K562 (cell line): ENCODE results near the gene UBE2U.

ENCODE experiments used
- EP300 ChIP-seq: IDR thresholded peaks from 2 replicates; pipeline ENCODE4 v1.6.1; 2012; ENCODE audit warnings: low read length, improper control_type of control experiment
- FOS ChIP-seq: IDR thresholded peaks from 3 replicates; pipeline ENCODE4 v1.6.1; 2011; ENCODE audit not compliant: insufficient read length; ENCODE audit errors: extremely low read depth
- HDAC1 ChIP-seq, 2 experiments: fragments of 450-650 bp; IDR thresholded peaks; 2 replicates each; pipeline ENCODE4 v1.6.1; 2016 to 2017; ENCODE audit warnings: inconsistent platforms in 1 of 2, mild to moderate bottlenecking in 1 of 2, moderate library complexity in 1 of 2
- JUNB ChIP-seq: fragments of 450-650 bp; formaldehyde crosslinking; conservative IDR thresholded peaks from 2 replicates; pipeline ENCODE4 v1.4.0; 2020; ENCODE audit warnings: mild to moderate bottlenecking
- POLR2AphosphoS5 ChIP-seq: IDR thresholded peaks from 2 replicates; pipeline ENCODE4 v1.6.1; 2011; ENCODE audit warnings: mild to moderate bottlenecking, low read depth, low read length, moderate library complexity; ENCODE audit not compliant: control insufficient read depth, insufficient read depth
- RB1 ChIP-seq: fragments of 450-650 bp; IDR thresholded peaks from 2 replicates; pipeline ENCODE4 v1.6.1; 2017; ENCODE audit warnings: low read depth, mild to moderate bottlenecking
- SPI1 ChIP-seq: IDR thresholded peaks from 2 replicates; pipeline ENCODE4 v1.6.1; 2011; ENCODE audit warnings: low read depth, low read length, control low read depth, borderline replicate concordance
- TF ChIP-seq, protein P1 (sequence below), 3 experiments: IDR thresholded peaks in 2 of 3; conservative IDR thresholded peaks in 1 of 3; 2 replicates each; pipeline ENCODE4 v1.5.1; 2011 to 2012; ENCODE audit warnings: low read length in 3 of 3, mild to moderate bottlenecking in 3 of 3, control low read depth in 2 of 3, improper control_type of control experiment in 1 of 3, inconsistent platforms in 1 of 3, low read depth in 1 of 3, mixed read lengths in 1 of 3, moderate library complexity in 1 of 3; ENCODE audit not compliant: insufficient read depth in 2 of 3
- TF ChIP-seq, protein P2 (sequence below): fragments of 450-650 bp; IDR thresholded peaks from 2 replicates; pipeline ENCODE4 v1.6.1; 2016; ENCODE audit warnings: missing biosample characterization, missing genetic modification characterization

DNA sequence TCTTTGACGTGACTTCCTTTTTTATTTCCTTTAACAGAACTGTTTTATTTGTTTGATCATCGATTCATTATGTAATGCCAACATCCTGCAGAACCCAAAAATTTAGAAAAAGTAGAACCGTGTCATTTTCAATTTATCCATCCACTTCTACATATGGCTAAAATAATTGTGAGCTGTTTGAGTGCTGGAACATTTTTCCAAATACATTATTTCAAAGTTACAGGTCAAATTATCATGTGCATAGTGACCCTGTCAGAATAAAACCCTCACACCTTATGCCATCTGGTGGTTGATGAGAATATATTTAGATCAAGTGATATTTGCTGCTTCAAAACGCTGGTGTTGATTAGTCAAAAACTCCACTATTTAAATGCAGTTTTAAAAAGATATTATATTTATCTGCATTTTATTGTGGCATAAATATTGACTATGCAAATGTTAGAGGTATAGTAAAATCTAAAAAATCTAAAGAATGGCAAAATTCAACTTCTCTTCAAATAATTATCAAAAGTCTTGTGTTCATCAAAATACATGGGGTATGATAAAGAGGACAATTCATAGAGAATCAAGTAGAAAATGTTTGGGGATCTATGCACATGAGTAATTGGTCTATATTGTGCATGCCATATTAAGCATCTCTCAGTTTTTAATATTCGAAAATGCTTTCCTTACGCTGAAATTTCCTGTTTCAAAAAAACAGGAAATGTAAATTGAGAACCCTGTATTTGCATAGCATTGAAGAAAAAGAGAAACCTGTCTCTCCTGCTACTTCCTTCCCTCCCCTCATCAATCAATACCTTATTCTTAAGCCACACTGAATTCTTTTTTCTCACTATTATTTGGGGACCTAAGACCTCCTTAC is 39.7 kb downstream of the UBE2U start:
- TF ChIP-seq, protein P1, sequence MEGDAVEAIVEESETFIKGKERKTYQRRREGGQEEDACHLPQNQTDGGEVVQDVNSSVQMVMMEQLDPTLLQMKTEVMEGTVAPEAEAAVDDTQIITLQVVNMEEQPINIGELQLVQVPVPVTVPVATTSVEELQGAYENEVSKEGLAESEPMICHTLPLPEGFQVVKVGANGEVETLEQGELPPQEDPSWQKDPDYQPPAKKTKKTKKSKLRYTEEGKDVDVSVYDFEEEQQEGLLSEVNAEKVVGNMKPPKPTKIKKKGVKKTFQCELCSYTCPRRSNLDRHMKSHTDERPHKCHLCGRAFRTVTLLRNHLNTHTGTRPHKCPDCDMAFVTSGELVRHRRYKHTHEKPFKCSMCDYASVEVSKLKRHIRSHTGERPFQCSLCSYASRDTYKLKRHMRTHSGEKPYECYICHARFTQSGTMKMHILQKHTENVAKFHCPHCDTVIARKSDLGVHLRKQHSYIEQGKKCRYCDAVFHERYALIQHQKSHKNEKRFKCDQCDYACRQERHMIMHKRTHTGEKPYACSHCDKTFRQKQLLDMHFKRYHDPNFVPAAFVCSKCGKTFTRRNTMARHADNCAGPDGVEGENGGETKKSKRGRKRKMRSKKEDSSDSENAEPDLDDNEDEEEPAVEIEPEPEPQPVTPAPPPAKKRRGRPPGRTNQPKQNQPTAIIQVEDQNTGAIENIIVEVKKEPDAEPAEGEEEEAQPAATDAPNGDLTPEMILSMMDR (IDR thresholded peaks at IDR 0.05 in 2 of 3, conservative IDR thresholded peaks at IDR 0.05 in 1 of 3; ENCODE audit: insufficient read depth in 2 of 3, low read depth in 1 of 3, low read length in 3 of 3): peak in 2 of 3 experiments; percentile 15 to 43; a peak in 3 of 6 replicates
- TF ChIP-seq JUNB (no peak), RB1 (no peak), SPI1 (no peak), EP300 (no peak), FOS (no peak), POLR2AphosphoS5 (no peak), HDAC1 (IDR thresholded peaks at IDR 0.05) (no peak)
- TF ChIP-seq, protein P2, sequence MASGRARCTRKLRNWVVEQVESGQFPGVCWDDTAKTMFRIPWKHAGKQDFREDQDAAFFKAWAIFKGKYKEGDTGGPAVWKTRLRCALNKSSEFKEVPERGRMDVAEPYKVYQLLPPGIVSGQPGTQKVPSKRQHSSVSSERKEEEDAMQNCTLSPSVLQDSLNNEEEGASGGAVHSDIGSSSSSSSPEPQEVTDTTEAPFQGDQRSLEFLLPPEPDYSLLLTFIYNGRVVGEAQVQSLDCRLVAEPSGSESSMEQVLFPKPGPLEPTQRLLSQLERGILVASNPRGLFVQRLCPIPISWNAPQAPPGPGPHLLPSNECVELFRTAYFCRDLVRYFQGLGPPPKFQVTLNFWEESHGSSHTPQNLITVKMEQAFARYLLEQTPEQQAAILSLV (tag): no peak
